Liver (tissue), 9 donors: ENCODE measurements around the gene SMAD7. TPM values are rescaled to one million over a fixed set of nuclear protein-coding genes. Genes with fewer than 3 reads are reported as not detected.
A peak's percentile ranks its signal among the peaks of the same experiment; 100 is the strongest.

Experiments used
- DNase-seq: peaks from one replicate; pipeline ENCODE4 v3.0.0-alpha.2; 2017; ENCODE audit warnings: low spot score
- H3K27ac ChIP-seq, 2 donors: one replicate each; pipeline ENCODE4 v1.7.0; 2013; ENCODE audit warnings: inconsistent platforms in 2 of 2, low read length in 2 of 2, control low read depth in 1 of 2, low read depth in 1 of 2, mild to moderate bottlenecking in 1 of 2
- H3K27me3 ChIP-seq, 4 donors: one replicate each; pipeline versions ENCODE4 v1.6.1 to v1.7.0; 2013; ENCODE audit warnings: low read length in 3 of 4, inconsistent platforms in 1 of 4, mild to moderate bottlenecking in 1 of 4, moderate library complexity in 1 of 4; ENCODE audit not compliant: control insufficient read depth in 4 of 4, insufficient read depth in 4 of 4
- H3K36me3 ChIP-seq, 4 donors: one replicate each; pipeline versions ENCODE4 v1.6.1 to v1.7.0; 2013; ENCODE audit warnings: low read length in 3 of 4, mild to moderate bottlenecking in 3 of 4, low read depth in 1 of 4, moderate library complexity in 1 of 4; ENCODE audit not compliant: control insufficient read depth in 4 of 4, insufficient read depth in 3 of 4
- H3K4me1 ChIP-seq, 4 donors: one replicate each; pipeline versions ENCODE4 v1.6.1 to v1.7.0; 2013; ENCODE audit warnings: low read length in 3 of 4, mild to moderate bottlenecking in 3 of 4, moderate library complexity in 1 of 4; ENCODE audit not compliant: control insufficient read depth in 4 of 4, insufficient read depth in 4 of 4
- H3K4me3 ChIP-seq, 3 donors: one replicate each; pipeline versions ENCODE4 v1.6.1 to v1.7.0; 2013; ENCODE audit warnings: low read length in 3 of 3, control low read depth in 1 of 3, low read depth in 1 of 3, mild to moderate bottlenecking in 1 of 3
- H3K9ac ChIP-seq, 2 donors: one replicate each; pipeline ENCODE4 v1.7.0; 2013; ENCODE audit warnings: low read length in 2 of 2, mild to moderate bottlenecking in 2 of 2, moderate library complexity in 2 of 2, control low read depth in 1 of 2, low read depth in 1 of 2
- H3K9me3 ChIP-seq, 4 donors: one replicate each; pipeline versions ENCODE4 v1.6.1 to v1.7.0; 2013; ENCODE audit warnings: low read length in 3 of 4; ENCODE audit not compliant: control insufficient read depth in 4 of 4
- FOXA1 ChIP-seq: IDR thresholded peaks from 2 replicates; pipeline ENCODE4 v1.6.1; 2016; ENCODE audit warnings: antibody characterized with exemption
- FOXA2 ChIP-seq: IDR thresholded peaks from 2 replicates; pipeline ENCODE4 v1.6.1; 2016; ENCODE audit warnings: antibody characterized with exemption
- GABPA ChIP-seq, 2 donors: IDR thresholded peaks in 1 of 2; conservative IDR thresholded peaks in 1 of 2; 2 replicates each; pipeline ENCODE4 v1.6.1; 2016; ENCODE audit warnings: antibody characterized with exemption in 2 of 2, mild to moderate bottlenecking in 1 of 2, moderate library complexity in 1 of 2
- HNF4G ChIP-seq: IDR thresholded peaks from 2 replicates; pipeline ENCODE4 v1.6.1; 2016; ENCODE audit warnings: antibody characterized with exemption
- JUND ChIP-seq, 2 donors: IDR thresholded peaks; 2 replicates each; pipeline ENCODE4 v1.6.1; 2016; ENCODE audit warnings: antibody characterized with exemption in 2 of 2
- MAX ChIP-seq: IDR thresholded peaks from 2 replicates; pipeline ENCODE4 v1.6.1; 2016; ENCODE audit warnings: antibody characterized with exemption
- NR2F2 ChIP-seq: IDR thresholded peaks from 2 replicates; pipeline ENCODE4 v1.6.1; 2016; ENCODE audit warnings: antibody characterized with exemption
- RXRA ChIP-seq, 2 donors: IDR thresholded peaks; 2 replicates each; pipeline ENCODE4 v1.6.1; 2017 to 2018; ENCODE audit warnings: antibody characterized with exemption in 2 of 2, mild to moderate bottlenecking in 1 of 2
- SP1 ChIP-seq: IDR thresholded peaks from 2 replicates; pipeline ENCODE4 v1.6.1; 2018; ENCODE audit warnings: antibody characterized with exemption, mild to moderate bottlenecking
- TAF1 ChIP-seq: conservative IDR thresholded peaks from 2 replicates; pipeline ENCODE4 v1.6.1; 2016; ENCODE audit warnings: antibody characterized with exemption, mild to moderate bottlenecking
- WGBS: extraction: QIAGEN DNeasy Blood & Tissue Kit; methylation state at CpG from one replicate; pipeline ENCODE4 v1.1.7; 2013; 5-methylcytosine and 5-hydroxymethylcytosine counted together
- polyA plus RNA-seq, 2 donors: library from polyadenylated mRNA; stranded (reverse) in 1 of 2; unstranded in 1 of 2; fragments of 200-250 nt in 1 of 2; fragments of >200 nt in 1 of 2; fragmentation: Nextera tagmentation in 1 of 2; extraction: Ambion mirVana in 1 of 2; gene quantifications; one replicate each; pipeline versions ENCODE4 v1.2.1 to v1.2.3, GENCODE V29; 2013 to 2015
- total RNA-seq, 2 donors: library from RNA; depleted of rRNA; stranded (reverse); fragments of >200 nt; gene quantifications; one replicate each; pipeline ENCODE4 v1.2.3, GENCODE V29; 2014
- TF ChIP-seq, protein P1 (sequence below): fragments of 150-350 bp; IDR thresholded peaks from 2 replicates; pipeline ENCODE4 v1.5.1; 2017; ENCODE audit warnings: improper control_type of control experiment, low read depth, low read length; ENCODE audit not compliant: missing input control
- donor health status: healthy.
- donor health status: healthy.
- donor health status: healthy.
- donor health status: healthy.
- donor health status: healthy.

SMAD7 gene
- total and polyA plus RNA-seq, 4 donors = 3.2 to 11.8 (median 10.1) TPM

- TF ChIP-seq, protein P1, sequence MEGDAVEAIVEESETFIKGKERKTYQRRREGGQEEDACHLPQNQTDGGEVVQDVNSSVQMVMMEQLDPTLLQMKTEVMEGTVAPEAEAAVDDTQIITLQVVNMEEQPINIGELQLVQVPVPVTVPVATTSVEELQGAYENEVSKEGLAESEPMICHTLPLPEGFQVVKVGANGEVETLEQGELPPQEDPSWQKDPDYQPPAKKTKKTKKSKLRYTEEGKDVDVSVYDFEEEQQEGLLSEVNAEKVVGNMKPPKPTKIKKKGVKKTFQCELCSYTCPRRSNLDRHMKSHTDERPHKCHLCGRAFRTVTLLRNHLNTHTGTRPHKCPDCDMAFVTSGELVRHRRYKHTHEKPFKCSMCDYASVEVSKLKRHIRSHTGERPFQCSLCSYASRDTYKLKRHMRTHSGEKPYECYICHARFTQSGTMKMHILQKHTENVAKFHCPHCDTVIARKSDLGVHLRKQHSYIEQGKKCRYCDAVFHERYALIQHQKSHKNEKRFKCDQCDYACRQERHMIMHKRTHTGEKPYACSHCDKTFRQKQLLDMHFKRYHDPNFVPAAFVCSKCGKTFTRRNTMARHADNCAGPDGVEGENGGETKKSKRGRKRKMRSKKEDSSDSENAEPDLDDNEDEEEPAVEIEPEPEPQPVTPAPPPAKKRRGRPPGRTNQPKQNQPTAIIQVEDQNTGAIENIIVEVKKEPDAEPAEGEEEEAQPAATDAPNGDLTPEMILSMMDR = no peak
- no peak for TF ChIP-seq SP1
These were observed 5.6 kb upstream of the SMAD7 start (continued) for GRCh38 chr18:48956356-48956755.

DNA sequence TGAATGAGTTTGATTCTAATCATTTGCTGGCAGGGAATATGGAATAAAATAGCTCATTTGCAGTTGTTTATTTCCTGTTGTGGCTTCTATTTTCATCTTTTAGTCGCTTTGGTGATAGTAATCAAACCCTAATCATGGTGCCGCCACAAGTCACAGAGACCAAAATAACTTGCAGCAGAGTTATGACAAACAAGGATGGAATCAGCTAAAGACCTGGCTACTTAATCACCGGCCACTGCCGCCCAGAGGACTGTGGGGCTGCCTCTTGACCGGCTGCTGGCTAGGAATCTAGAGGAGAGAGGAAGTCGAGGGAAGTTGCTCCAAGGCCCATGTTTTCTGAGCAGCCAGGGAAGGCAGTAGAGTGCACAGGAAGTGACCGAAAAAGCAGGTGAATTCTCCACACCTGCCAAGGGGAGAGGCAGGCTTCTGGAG lies 5.1 kb upstream of the SMAD7 start:
- H3K27ac ChIP-seq = no peak overlapping the region

GRCh38 chr18:48954886-48955819 lies 4.4 kb upstream of the SMAD7 start:
- H3K27ac ChIP-seq = no peak overlapping the region
- 94% methylated on average over 14 of the region's 14 CpGs for WGBS
- no peak overlapping the region for H3K9ac ChIP-seq
- peaks cover 0 to 6% (median 1%) of the 10 kb centered on the region in 4 donors for H3K4me1 ChIP-seq
- no peak overlapping the region for H3K4me3 ChIP-seq
- no peaks in the 10 kb centered on the region for H3K9me3 ChIP-seq
- no peaks in the 10 kb centered on the region for H3K27me3 ChIP-seq
- TF ChIP-seq FOXA2 = no peak
- TF ChIP-seq SP1 = no peak
- no peak for TF ChIP-seq GABPA (IDR thresholded peaks at IDR 0.05 in 1 of 2, conservative IDR thresholded peaks at IDR 0.05 in 1 of 2)
- TF ChIP-seq, protein P1 = no peak
- TF ChIP-seq FOXA1 = no peak
- TF ChIP-seq RXRA (IDR thresholded peaks at IDR 0.05) = no peak
- TF ChIP-seq JUND (IDR thresholded peaks at IDR 0.05) = no peak
- TF ChIP-seq HNF4G = no peak
- no peak for TF ChIP-seq MAX
- no peaks in the 10 kb centered on the region for H3K36me3 ChIP-seq
- no peak for DNase-seq

More for the DNA sequence above, 5.1 kb upstream of the SMAD7 start:
- Histone ChIP-seq H3K27me3 (no peaks in the 10 kb centered on the region), H3K9ac (no peak overlapping the region), H3K4me1 (peaks cover 0 to 6% (median 1%) of the 10 kb centered on the region in 4 donors), H3K36me3 (no peaks in the 10 kb centered on the region), H3K4me3 (no peak overlapping the region), H3K9me3 (no peaks in the 10 kb centered on the region)
- no peak for DNase-seq
- TF ChIP-seq NR2F2 = peak; percentile 64
- peak in 1 of 2 donors; percentile 7 for TF ChIP-seq RXRA (IDR thresholded peaks at IDR 0.05)
- no peak for TF ChIP-seq TAF1
- 68% methylated on average over 7 of the region's 7 CpGs for WGBS
